IPS DF 19.7 (cell line): ENCODE data around the gene MYADML2.

ENCODE experiments used
- DNase-seq: peaks from one replicate; pipeline ENCODE4 v3.0.0-alpha.2; 2013; ENCODE audit warnings: low read depth, low spot score

MYADML2 gene

GRCh38 chr17:81901167-81902022, 45.6 kb downstream of the MYADML2 start:
- no peak for DNase-seq

- DNase-seq: no peak
Measured at GRCh38 chr17:81900181-81900820, 46.7 kb downstream of the MYADML2 start.

- no peak for DNase-seq
Measured at GRCh38 chr17:81899514-81900166, 47.4 kb downstream of the MYADML2 start.

GRCh38 chr17:81898885-81899284, 48.1 kb downstream of the MYADML2 start:
- DNase-seq: no peak

- DNase-seq: no peak
Measured at GRCh38 chr17:81898029-81898866, 48.8 kb downstream of the MYADML2 start.

GRCh38 chr17:81895400-81895799, 51.6 kb downstream of the MYADML2 start:
- DNase-seq: no peak

- no peak for DNase-seq
Measured at GRCh38 chr17:81891303-81891552, 55.8 kb downstream of the MYADML2 start.

- no peak for DNase-seq
Measured at GRCh38 chr17:81890447-81891302, 56.4 kb downstream of the MYADML2 start.
